Stomach (tissue), 4 donors: ENCODE results near the gene DCLK1.

Source experiments
- POLR2A ChIP-seq, 4 donors: fragments of 450-650 bp; IDR thresholded peaks; one replicate each; pipeline ENCODE4 v1.6.1; 2016; ENCODE audit warnings: antibody characterized with exemption in 4 of 4, control low read depth in 2 of 4, mild to moderate bottlenecking in 1 of 4, moderate library complexity in 1 of 4
- POLR2AphosphoS5 ChIP-seq, 3 donors: sonication (generic); formaldehyde crosslinking; IDR thresholded peaks; one replicate each; pipeline ENCODE4 v1.6.1; 2016; ENCODE audit warnings: antibody characterized with exemption in 3 of 3
- TF ChIP-seq, protein P1 (sequence below), 7 experiments: fragments of 450-650 bp in 4 of 7; fragments of 200-600 bp in 3 of 7; sonication (generic) in 3 of 7; IDR thresholded peaks; one replicate each; pipeline ENCODE4 v1.5.1; 2016 to 2019; ENCODE audit warnings: antibody characterized with exemption in 7 of 7, control low read depth in 2 of 7, mild to moderate bottlenecking in 1 of 7

DNA sequence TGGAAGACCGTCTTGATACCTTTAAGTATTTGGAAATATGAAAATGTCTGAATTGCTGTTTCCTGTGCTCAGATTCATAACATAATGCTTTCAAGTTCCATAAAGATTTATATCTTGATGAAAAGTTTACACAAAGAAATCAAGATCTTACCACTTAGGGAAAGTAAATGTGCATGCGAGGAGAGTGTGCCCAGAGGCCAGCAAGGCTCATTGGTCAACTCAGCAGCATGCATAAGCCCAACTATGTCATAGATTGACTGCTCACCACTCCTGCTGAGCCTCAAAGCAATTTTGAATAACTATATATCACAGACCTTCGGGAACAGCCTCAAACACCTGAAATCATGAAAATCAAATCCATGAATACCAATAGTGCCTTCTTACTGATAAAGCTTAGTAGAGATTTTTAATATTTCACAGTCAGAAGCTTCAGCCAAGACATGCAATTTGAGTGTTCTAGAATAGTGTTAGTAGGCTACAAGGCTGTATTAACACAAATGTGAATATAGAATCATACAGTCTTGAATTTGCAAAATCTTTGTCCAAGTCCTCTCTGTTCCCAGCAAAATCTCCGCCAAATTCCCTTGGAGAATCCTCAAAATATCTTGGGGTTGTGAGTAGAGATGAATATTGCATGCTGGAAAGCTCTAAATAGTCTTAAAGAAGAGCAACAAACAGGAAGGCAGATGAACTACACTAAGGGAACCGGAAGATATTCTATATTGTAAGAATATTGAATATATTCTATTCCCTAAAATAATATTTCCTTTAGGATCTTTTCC, 124.1 kb downstream of the DCLK1 start:
- TF ChIP-seq POLR2A (IDR thresholded peaks at IDR 0.05) (no peak), POLR2AphosphoS5 (IDR thresholded peaks at IDR 0.05) (no peak)
- TF ChIP-seq, protein P1, sequence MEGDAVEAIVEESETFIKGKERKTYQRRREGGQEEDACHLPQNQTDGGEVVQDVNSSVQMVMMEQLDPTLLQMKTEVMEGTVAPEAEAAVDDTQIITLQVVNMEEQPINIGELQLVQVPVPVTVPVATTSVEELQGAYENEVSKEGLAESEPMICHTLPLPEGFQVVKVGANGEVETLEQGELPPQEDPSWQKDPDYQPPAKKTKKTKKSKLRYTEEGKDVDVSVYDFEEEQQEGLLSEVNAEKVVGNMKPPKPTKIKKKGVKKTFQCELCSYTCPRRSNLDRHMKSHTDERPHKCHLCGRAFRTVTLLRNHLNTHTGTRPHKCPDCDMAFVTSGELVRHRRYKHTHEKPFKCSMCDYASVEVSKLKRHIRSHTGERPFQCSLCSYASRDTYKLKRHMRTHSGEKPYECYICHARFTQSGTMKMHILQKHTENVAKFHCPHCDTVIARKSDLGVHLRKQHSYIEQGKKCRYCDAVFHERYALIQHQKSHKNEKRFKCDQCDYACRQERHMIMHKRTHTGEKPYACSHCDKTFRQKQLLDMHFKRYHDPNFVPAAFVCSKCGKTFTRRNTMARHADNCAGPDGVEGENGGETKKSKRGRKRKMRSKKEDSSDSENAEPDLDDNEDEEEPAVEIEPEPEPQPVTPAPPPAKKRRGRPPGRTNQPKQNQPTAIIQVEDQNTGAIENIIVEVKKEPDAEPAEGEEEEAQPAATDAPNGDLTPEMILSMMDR (IDR thresholded peaks at IDR 0.05), result no peak
